Keratinocyte (primary cell): ENCODE data around the gene CBLB. TPM values are rescaled to one million over a fixed set of nuclear protein-coding genes. Genes with fewer than 3 reads are reported as not detected.

ENCODE experiments used
- DNase-seq: peaks from one replicate; pipeline ENCODE4 v3.0.0-alpha.2; 2011; ENCODE audit warnings: low read depth, missing footprints, low spot score
- FAIRE-seq: peaks from 2 replicates; lab custom pipeline; 2011; peaks lifted over from hg19 to GRCh38; lab: Jason Lieb, UNC
- H2AFZ ChIP-seq: 2 replicates; pipeline ENCODE4 v1.6.0; 2012; ENCODE audit warnings: low read length, control low read depth, inconsistent platforms; ENCODE audit not compliant: control insufficient read depth
- H3K27ac ChIP-seq: 2 replicates; pipeline ENCODE4 v1.5.1; 2011; ENCODE audit warnings: low read length; ENCODE audit not compliant: control insufficient read depth, insufficient read depth
- H3K27me3 ChIP-seq: 3 replicates; pipeline ENCODE4 v1.6.0; 2011; ENCODE audit warnings: low read length; ENCODE audit not compliant: control insufficient read depth, insufficient read depth; ENCODE audit errors: extremely low read depth
- H3K36me3 ChIP-seq, 2 experiments: 2 replicates in 1 of 2; 3 replicates in 1 of 2; pipeline ENCODE4 v1.5.1; 2011; ENCODE audit warnings: low read length in 2 of 2, mild to moderate bottlenecking in 1 of 2; ENCODE audit not compliant: control insufficient read depth in 2 of 2, insufficient read depth in 2 of 2; ENCODE audit errors: extremely low read depth in 1 of 2
- H3K4me1 ChIP-seq: 3 replicates; pipeline ENCODE4 v1.5.1; 2011; ENCODE audit warnings: low read length; ENCODE audit not compliant: control insufficient read depth, insufficient read depth; ENCODE audit errors: extremely low read depth
- H3K4me2 ChIP-seq: 3 replicates; pipeline ENCODE4 v1.6.0; 2011; ENCODE audit warnings: low read depth, low read length; ENCODE audit not compliant: control insufficient read depth, insufficient read depth; ENCODE audit errors: extremely low read depth
- H3K4me3 ChIP-seq, 3 experiments: fragments of 200-600 bp in 1 of 3; sonication (generic) in 1 of 3; 2 replicates in 2 of 3; 3 replicates in 1 of 3; pipeline ENCODE4 v1.5.1; 2011 to 2016; ENCODE audit warnings: low read length in 3 of 3, mild to moderate bottlenecking in 3 of 3, control low read depth in 2 of 3, inconsistent platforms in 1 of 3, low read depth in 1 of 3, mixed read lengths in 1 of 3, mixed run types in 1 of 3, moderate library complexity in 1 of 3; ENCODE audit not compliant: control insufficient read depth in 2 of 3, insufficient read depth in 2 of 3; ENCODE audit errors: extremely low read depth in 1 of 3
- H3K79me2 ChIP-seq: 2 replicates; pipeline ENCODE4 v1.6.0; 2012; ENCODE audit warnings: low read length; ENCODE audit not compliant: control insufficient read depth, insufficient read depth
- H3K9ac ChIP-seq: 3 replicates; pipeline ENCODE4 v1.6.0; 2011; ENCODE audit warnings: low read length; ENCODE audit not compliant: control insufficient read depth, insufficient read depth; ENCODE audit errors: extremely low read depth
- H3K9me1 ChIP-seq: 3 replicates; pipeline ENCODE4 v1.6.0; 2011; ENCODE audit warnings: low read length; ENCODE audit not compliant: control insufficient read depth, insufficient read depth; ENCODE audit errors: extremely low read depth
- H3K9me3 ChIP-seq: 2 replicates; pipeline ENCODE4 v1.5.1; 2012; ENCODE audit warnings: low read depth, low read length; ENCODE audit not compliant: control insufficient read depth
- H4K20me1 ChIP-seq: 3 replicates; pipeline ENCODE4 v1.6.0; 2011; ENCODE audit warnings: low read length; ENCODE audit not compliant: control insufficient read depth, insufficient read depth; ENCODE audit errors: extremely low read depth
- CTCF ChIP-seq, 3 experiments: IDR thresholded peaks in 1 of 3; conservative IDR thresholded peaks in 1 of 3; optimal IDR thresholded peaks in 1 of 3; 2 replicates in 2 of 3; 3 replicates in 1 of 3; pipeline versions ENCODE3 to v1.5.1; 2011; ENCODE audit warnings: low read length in 3 of 3, mild to moderate bottlenecking in 3 of 3, moderate library complexity in 2 of 3, control low read depth in 1 of 3, inconsistent platforms in 1 of 3; ENCODE audit not compliant: insufficient read depth in 2 of 3; ENCODE audit errors: extremely low read depth in 1 of 3
- EZH2 ChIP-seq: IDR thresholded peaks from one replicate; pipeline ENCODE4 v1.6.1; 2012; ENCODE audit warnings: inconsistent platforms, mild to moderate bottlenecking, low read length, moderate library complexity
- dilution Hi-C: fragments of 300-500 bp; cut with MboI; formaldehyde crosslinking; loops from one replicate; pipeline ENCODE4 v1.7.0; 2020; ENCODE audit warnings: low sequenced_read_pairs; ENCODE audit not compliant: extremely low pct_ligation_motif_present
- polyA plus RNA-seq, 5 experiments: library from polyadenylated mRNA; depleted of rRNA in 3 of 5; stranded (reverse) in 3 of 5; stranded (forward) in 1 of 5; unstranded in 1 of 5; fragments of >200 nt; gene quantifications; 1 replicate in 1 of 5; 2 replicates in 3 of 5; 3 replicates in 1 of 5; pipeline versions ENCODE4 v1.2.1 to v1.2.3, GENCODE V29; 2011 to 2012; ENCODE audit warnings: missing spikeins in 2 of 5, low read depth in 1 of 5, low replicate concordance in 1 of 5

Gene CBLB
- polyA plus RNA-seq, 1 donor (not counting 4 experiments of a cell fraction or from before 2014, with no cell fraction given), result 13.6 TPM

DNA sequence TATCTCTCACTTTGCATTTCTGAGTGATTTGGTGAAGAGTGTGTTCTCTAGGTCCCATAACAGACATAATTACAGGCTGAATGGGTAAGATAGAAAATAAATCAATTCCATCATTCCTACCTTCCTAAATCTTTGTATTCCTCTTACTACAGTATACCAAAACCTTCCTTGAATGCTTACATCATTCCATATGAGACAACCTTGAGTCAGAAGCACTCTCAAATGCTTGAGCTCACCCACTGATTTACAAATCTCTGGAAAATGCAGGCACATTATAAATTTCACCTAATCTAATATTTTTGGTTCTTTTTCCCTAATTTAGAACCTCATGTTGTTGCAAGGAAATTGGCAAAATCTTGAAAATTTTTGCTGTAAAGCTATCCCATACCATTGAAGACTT, 239.1 kb downstream of the CBLB start:
- FAIRE-seq (no peak), DNase-seq (no peak)
- H3K36me3 ChIP-seq, result no peaks in the 10 kb centered on the region
- TF ChIP-seq CTCF (optimal IDR thresholded peaks at IDR 0.05 in 1 of 3, IDR thresholded peaks at IDR 0.05 in 1 of 3, conservative IDR thresholded peaks at IDR 0.05 in 1 of 3; ENCODE audit: extremely low read depth in 1 of 3, insufficient read depth in 2 of 3, low read length in 3 of 3) (no peak), EZH2 (no peak)
- peaks cover 5% of the 10 kb centered on the region for H3K4me1 ChIP-seq
- no peak overlapping the region for H3K27ac ChIP-seq
- H3K9me3 ChIP-seq, result no peaks in the 10 kb centered on the region
- H3K9ac ChIP-seq, result no peak overlapping the region
- H4K20me1 ChIP-seq, result no peaks in the 10 kb centered on the region
- no peaks in the 10 kb centered on the region for H3K79me2 ChIP-seq
- H3K9me1 ChIP-seq, result no peaks in the 10 kb centered on the region
- dilution Hi-C loops, result no loop called here
- no peak overlapping the region for H3K4me2 ChIP-seq
- no peak overlapping the region for H2AFZ ChIP-seq
- no peaks in the 10 kb centered on the region for H3K27me3 ChIP-seq
- no peak overlapping the region for H3K4me3 ChIP-seq

- Histone ChIP-seq H3K27me3 (no peaks in the 10 kb centered on the region), H3K27ac (no peak overlapping the region), H3K36me3 (no peaks in the 10 kb centered on the region), H3K79me2 (no peaks in the 10 kb centered on the region), H3K4me2 (no peak overlapping the region), H4K20me1 (no peaks in the 10 kb centered on the region), H3K4me1 (peaks cover 5% of the 10 kb centered on the region), H3K4me3 (no peak overlapping the region), H3K9me3 (no peaks in the 10 kb centered on the region), H3K9me1 (no peaks in the 10 kb centered on the region), H2AFZ (no peak overlapping the region), H3K9ac (no peak overlapping the region)
- no peak for DNase-seq
- dilution Hi-C loops, result no loop called here
- TF ChIP-seq CTCF (optimal IDR thresholded peaks at IDR 0.05 in 1 of 3, IDR thresholded peaks at IDR 0.05 in 1 of 3, conservative IDR thresholded peaks at IDR 0.05 in 1 of 3; ENCODE audit: extremely low read depth in 1 of 3, insufficient read depth in 2 of 3, low read length in 3 of 3) (no peak), EZH2 (no peak)
- FAIRE-seq, result no peak
Measured at GRCh38 chr3:105626739-105627138, 242.1 kb downstream of the CBLB start.
